HG02970 (cell line): ENCODE data around the gene FAF1.
"Not testable (repeated sequence)": the region's sequence is repeated elsewhere in the genome, so short reads cannot be mapped to it uniquely, and the experiment has no call there.

ENCODE experiments used
- ATAC-seq: cut with Tn5 transposase; IDR thresholded peaks from one replicate; pipeline ENCODE4 v1.9.1; 2021; ENCODE audit warnings: mild to moderate bottlenecking, moderate library complexity, moderate number of reproducible peaks; ENCODE audit not compliant: unreplicated experiment, low FRiP score

FAF1 gene

GRCh38 chr1:50959913-50960844 lies at the start of gene FAF1:
FAF1 (minus strand) TSS chr1:50960267; CDS start chr1:50959811, 456 bp downstream.
- ATAC-seq, result peak; percentile 92

GRCh38 chr1:51009381-51009780 lies 49.3 kb upstream of the FAF1 start:
- ATAC-seq, result no peak

- ATAC-seq, result not testable (repeated sequence)
Observed at GRCh38 chr1:51005549-51005948, 45.5 kb upstream of the FAF1 start.

GRCh38 chr1:51002516-51002915 lies 42.4 kb upstream of the FAF1 start:
- ATAC-seq, result no peak

- ATAC-seq, result no peak
Observed at GRCh38 chr1:51000651-51001050, 40.6 kb upstream of the FAF1 start.

- ATAC-seq, result no peak
Observed at GRCh38 chr1:51000160-51000559, 40.1 kb upstream of the FAF1 start.

- not testable (repeated sequence) for ATAC-seq
Observed at GRCh38 chr1:50999375-50999774, 39.3 kb upstream of the FAF1 start.

- no peak for ATAC-seq
Observed at GRCh38 chr1:50996083-50996482, 36.0 kb upstream of the FAF1 start.

GRCh38 chr1:50995651-50996050 lies 35.6 kb upstream of the FAF1 start:
- ATAC-seq, result no peak

- ATAC-seq, result no peak
Observed at GRCh38 chr1:50994997-50995396, 34.9 kb upstream of the FAF1 start.

- ATAC-seq, result no peak
Observed at GRCh38 chr1:50993645-50994044, 33.6 kb upstream of the FAF1 start.

GRCh38 chr1:50992532-50993318 lies 32.7 kb upstream of the FAF1 start:
- ATAC-seq, result no peak

- ATAC-seq, result no peak
Observed at GRCh38 chr1:50989694-50990093, 29.6 kb upstream of the FAF1 start.

GRCh38 chr1:50986653-50987052 lies 26.6 kb upstream of the FAF1 start:
- no peak for ATAC-seq

- no peak for ATAC-seq
Observed at GRCh38 chr1:50985094-50985493, 25.0 kb upstream of the FAF1 start.

- ATAC-seq, result no peak
Observed at GRCh38 chr1:50983219-50983802, 23.2 kb upstream of the FAF1 start.

GRCh38 chr1:50982611-50983010 lies 22.5 kb upstream of the FAF1 start:
- ATAC-seq, result no peak

- no peak for ATAC-seq
Observed at GRCh38 chr1:50981741-50982140, 21.7 kb upstream of the FAF1 start.

GRCh38 chr1:50980505-50980904 lies 20.4 kb upstream of the FAF1 start:
- no peak for ATAC-seq

- no peak for ATAC-seq
Observed at GRCh38 chr1:50979937-50980336, 19.9 kb upstream of the FAF1 start.
